ENCODE results near the gene SLC28A3. TPM values are rescaled to one million over a fixed set of nuclear protein-coding genes. Genes with fewer than 3 reads are reported as not detected.

SLC28A3 gene
- total and polyA plus RNA-seq, 10 of the 15 experiments (the other 5 are each of a cell fraction or from before 2014, with no cell fraction given) = 0.03 to 0.39 (median 0.07) TPM; not detected in 2

- POLR2A ChIA-PET = no interaction called here
- 84% methylated on average over 8 of the region's 8 CpGs for WGBS (ENCODE audit: insufficient coverage, insufficient replicate concordance, low lambda C conversion rate, missing lambda C conversion rate)
- no peak overlapping the region for H3K4me3 ChIP-seq
- RAD21 ChIA-PET (ENCODE audit: unreplicated experiment) = no interaction called here
- no peak overlapping the region for H3K9ac ChIP-seq (ENCODE audit: control insufficient read depth, insufficient read depth, low read length)
- ATAC-seq = no peak
- DNase-seq (ENCODE audit: low read depth, low spot score) = no peak
- H3K36me3 ChIP-seq (ENCODE audit: control insufficient read depth in 2 of 2, insufficient read depth in 2 of 2, low read length in 1 of 2) = no peaks in the 10 kb centered on the region
- no peaks in the 10 kb centered on the region for H3K79me2 ChIP-seq (ENCODE audit: control insufficient read depth, insufficient read depth, low read length)
- H4K20me1 ChIP-seq (ENCODE audit: control insufficient read depth, insufficient read depth) = no peaks in the 10 kb centered on the region
- SMC1A ChIA-PET (ENCODE audit: uncharacterized antibody, unreplicated experiment) = no interaction called here
- H3K27ac ChIP-seq (ENCODE audit: control insufficient read depth, insufficient read depth) = no peak overlapping the region
- in situ Hi-C loops (cut with MboI) (no loop called here), intact Hi-C loops (cut with micrococcal nuclease; ENCODE audit: unreplicated experiment) (no loop called here)
- no peaks in the 10 kb centered on the region for H3K4me1 ChIP-seq (ENCODE audit: control insufficient read depth, insufficient read depth, low read length)
- H2AFZ ChIP-seq (ENCODE audit: control insufficient read depth, low read depth, low read length) = no peak overlapping the region
- TF ChIP-seq JUNB (IDR thresholded peaks at IDR 0.05) (no peak), POLR2A (IDR thresholded peaks at IDR 0.05; ENCODE audit: low read depth, low read length) (no peak), YY1 (IDR thresholded peaks at IDR 0.05; ENCODE audit: low read depth, low read length) (no peak), ZNF24 (IDR thresholded peaks at IDR 0.05) (no peak), RFX5 (IDR thresholded peaks at IDR 0.05; ENCODE audit: low read depth, low read length) (no peak), PBX3 (IDR thresholded peaks at IDR 0.05; ENCODE audit: insufficient replicate concordance, low read depth, low read length) (no peak), ZNF207 (IDR thresholded peaks at IDR 0.05; ENCODE audit: borderline replicate concordance) (no peak)
- H3K27me3 ChIP-seq (replicated peaks in 1 of 2; ENCODE audit: control insufficient read depth in 2 of 2, insufficient read depth in 2 of 2, low read length in 1 of 2) = no peaks in the 10 kb centered on the region
- FAIRE-seq = no peak
- BruUV-seq (replicated peaks) = no TSS peak
- H3K9me3 ChIP-seq (replicated peaks; ENCODE audit: control insufficient read depth, insufficient read depth, low read length) = no peaks in the 10 kb centered on the region
- CTCF ChIA-PET = no interaction called here
- no peak overlapping the region for H3K4me2 ChIP-seq (ENCODE audit: control insufficient read depth, insufficient read depth)
Observed at GRCh38 chr9:84337252-84337651, 3.3 kb downstream of the SLC28A3 start.

- no TSS peak for BruUV-seq (replicated peaks)
- Histone ChIP-seq H3K4me2 (ENCODE audit: control insufficient read depth, insufficient read depth) (no peak overlapping the region), H3K36me3 (ENCODE audit: control insufficient read depth in 2 of 2, insufficient read depth in 2 of 2, low read length in 1 of 2) (no peaks in the 10 kb centered on the region), H4K20me1 (ENCODE audit: control insufficient read depth, insufficient read depth) (no peaks in the 10 kb centered on the region), H3K9ac (ENCODE audit: control insufficient read depth, insufficient read depth, low read length) (no peak overlapping the region), H3K4me1 (ENCODE audit: control insufficient read depth, insufficient read depth, low read length) (no peaks in the 10 kb centered on the region), H3K4me3 (no peak overlapping the region), H3K79me2 (ENCODE audit: control insufficient read depth, insufficient read depth, low read length) (no peaks in the 10 kb centered on the region), H3K27ac (ENCODE audit: control insufficient read depth, insufficient read depth) (no peak overlapping the region), H2AFZ (ENCODE audit: control insufficient read depth, low read depth, low read length) (no peak overlapping the region), H3K9me3 (replicated peaks; ENCODE audit: control insufficient read depth, insufficient read depth, low read length) (no peaks in the 10 kb centered on the region; the same call in 2 of the 3 replicates), H3K27me3 (replicated peaks in 1 of 2; ENCODE audit: control insufficient read depth in 2 of 2, insufficient read depth in 2 of 2, low read length in 1 of 2) (no peaks in the 10 kb centered on the region)
- ATAC-seq (no peak), FAIRE-seq (no peak), DNase-seq (ENCODE audit: low read depth, low spot score) (no peak)
- CTCF ChIA-PET = no interaction called here
- WGBS (ENCODE audit: insufficient coverage, insufficient replicate concordance, low lambda C conversion rate, missing lambda C conversion rate) = 60% methylated on average over 5 of the region's 5 CpGs
- POLR2A ChIA-PET = no interaction called here
- RAD21 ChIA-PET (ENCODE audit: unreplicated experiment) = no interaction called here
- SMC1A ChIA-PET (ENCODE audit: uncharacterized antibody, unreplicated experiment) = no interaction called here
- no peak for TF ChIP-seq ZNF217 (IDR thresholded peaks at IDR 0.05)
- TF ChIP-seq MYB (IDR thresholded peaks at IDR 0.05; ENCODE audit: borderline replicate concordance, low read depth, low read length) = no peak
- TF ChIP-seq TAF1 (IDR thresholded peaks at IDR 0.05; ENCODE audit: borderline replicate concordance, low read depth, low read length) = no peak
- TF ChIP-seq SUZ12 (IDR thresholded peaks at IDR 0.05; ENCODE audit: unreplicated experiment) = no peak
- no peak for TF ChIP-seq SIN3A (IDR thresholded peaks at IDR 0.05; ENCODE audit: low read depth, low read length)
- TF ChIP-seq YY1 (IDR thresholded peaks at IDR 0.05; ENCODE audit: low read depth, low read length) = no peak
- no peak for TF ChIP-seq SMAD1 (IDR thresholded peaks at IDR 0.05; ENCODE audit: low read depth, partially characterized antibody)
- in situ Hi-C loops (cut with MboI) (no loop called here), intact Hi-C loops (cut with micrococcal nuclease; ENCODE audit: unreplicated experiment) (no loop called here)
Observed at GRCh38 chr9:84331119-84331809, 9.3 kb downstream of the SLC28A3 start.

Measured in GM12878 (cell line).